ENCODE results near the gene RHBDL1. TPM values are rescaled to one million over a fixed set of nuclear protein-coding genes. Genes with fewer than 3 reads are reported as not detected.

RHBDL1 gene
- total and polyA plus RNA-seq, 9 of the 15 experiments (the other 6 are each of a cell fraction or from before 2014, with no cell fraction given): 0.03 to 5.6 (median 1.3) TPM; not detected in 1

GRCh38 chr16:714558-715476 lies 39.3 kb downstream of the RHBDL1 start, which contains the start of gene METRN (continued):
- TF ChIP-seq SNIP1 (IDR thresholded peaks at IDR 0.05; ENCODE audit: low read depth) (no peak), TFAM (CRISPR knock-in tag; conservative IDR thresholded peaks at IDR 0.05) (no peak), FOXM1 (IDR thresholded peaks at IDR 0.05; ENCODE audit: low read depth) (no peak), FOXM1 (CRISPR knock-in tag; IDR thresholded peaks at IDR 0.05; ENCODE audit: low read depth) (no peak), FOSL1 (tag; conservative IDR thresholded peaks at IDR 0.05) (no peak), ZNF133 (CRISPR knock-in tag; IDR thresholded peaks at IDR 0.05) (no peak), CREB3 (tag; conservative IDR thresholded peaks at IDR 0.05; ENCODE audit: low read depth) (no peak), POLR2B (IDR thresholded peaks at IDR 0.05; ENCODE audit: low read depth, partially characterized antibody) (no peak), ZFP1 (CRISPR knock-in tag; IDR thresholded peaks at IDR 0.05) (no peak), DNMT1 (IDR thresholded peaks at IDR 0.05) (no peak), NR2C2 (CRISPR knock-in tag; IDR thresholded peaks at IDR 0.05) (no peak), NR2C2 (tag; IDR thresholded peaks at IDR 0.05) (no peak), ZNF551 (CRISPR knock-in tag; IDR thresholded peaks at IDR 0.05) (no peak), ZHX1 (conservative IDR thresholded peaks at IDR 0.05; ENCODE audit: low read length) (no peak), E2F1 (CRISPR knock-in tag; IDR thresholded peaks at IDR 0.05) (no peak), ERF (CRISPR knock-in tag; IDR thresholded peaks at IDR 0.05) (peak; percentile 41; the same call in 1 of the 2 replicates), MEF2A (IDR thresholded peaks at IDR 0.05; ENCODE audit: control insufficient read depth, low read depth, low read length) (no peak), E2F6 (IDR thresholded peaks at IDR 0.05; ENCODE audit: borderline replicate concordance in 1 of 2, extremely low read depth in 1 of 2, insufficient read depth in 1 of 2, insufficient read length in 1 of 2, low read depth in 1 of 2, low read length in 1 of 2, poor library complexity in 1 of 2, severe bottlenecking in 1 of 2) (peak; percentile 84 to 91), RBM15 (IDR thresholded peaks at IDR 0.05; ENCODE audit: insufficient read depth, low read length) (no peak), CBX2 (IDR thresholded peaks at IDR 0.05; ENCODE audit: insufficient read depth, low read length, poor library complexity, severe bottlenecking) (no peak)

Measured in K562 (cell line).